Endothelial cell of umbilical vein (primary cell): ENCODE results near the gene SH3TC2. TPM values are rescaled to one million over a fixed set of nuclear protein-coding genes. Genes with fewer than 3 reads are reported as not detected.

Experiments used
- BruUV-seq: library from RNA; stranded (reverse); fragments of 400-500 nt; replicated peaks from 2 replicates; lab custom pipeline; 2021; lab: Mats Ljungman, UMichigan
- CTCF ChIA-PET: fragments of 300-600, 350-600 bp; sonication (Branson Sonifier 250); formaldehyde crosslinking; loops from one replicate; lab custom pipeline; 2021; ENCODE audit warnings: antibody characterized with exemption, inconsistent platforms; lab: Charles Lee
- POLR2A ChIA-PET: fragments of 300-600, 350-600 bp; sonication (Branson Sonifier 250); formaldehyde crosslinking; loops from one replicate; lab custom pipeline; 2021; ENCODE audit warnings: antibody characterized with exemption, inconsistent platforms; lab: Charles Lee
- DNase-seq: peaks from one replicate; pipeline ENCODE4 v3.0.0-alpha.2; 2011; ENCODE audit warnings: low read depth, low spot score
- FAIRE-seq: peaks from 2 replicates; lab custom pipeline; 2011; peaks lifted over from hg19 to GRCh38; lab: Jason Lieb, UNC
- H2AFZ ChIP-seq: 2 replicates; pipeline ENCODE4 v1.6.0; 2012; ENCODE audit warnings: low read depth, low read length, control low read depth, inconsistent platforms
- H3K27ac ChIP-seq: 2 replicates; pipeline ENCODE4 v1.5.1; 2011; ENCODE audit warnings: low read depth, mild to moderate bottlenecking, control low read depth, low read length, moderate library complexity; ENCODE audit not compliant: insufficient read depth
- H3K27me3 ChIP-seq, 2 experiments: 2 replicates each; pipeline versions ENCODE4 v1.6.0 to v1.6.1; 2011; ENCODE audit warnings: low read length in 2 of 2, mixed read lengths in 1 of 2; ENCODE audit not compliant: control insufficient read depth in 2 of 2, insufficient read depth in 2 of 2
- H3K36me3 ChIP-seq, 2 experiments: 2 replicates in 1 of 2; 3 replicates in 1 of 2; pipeline ENCODE4 v1.5.1; 2011; ENCODE audit warnings: low read length in 2 of 2, mild to moderate bottlenecking in 1 of 2, moderate library complexity in 1 of 2; ENCODE audit not compliant: control insufficient read depth in 2 of 2, insufficient read depth in 2 of 2; ENCODE audit errors: extremely low read depth in 1 of 2
- H3K4me1 ChIP-seq: 3 replicates; pipeline ENCODE4 v1.5.1; 2011; ENCODE audit warnings: mild to moderate bottlenecking, low read length; ENCODE audit not compliant: control insufficient read depth, insufficient read depth; ENCODE audit errors: extremely low read depth
- H3K4me2 ChIP-seq: 2 replicates; pipeline ENCODE4 v1.6.1; 2011; ENCODE audit warnings: low read length, control low read depth, mixed read lengths; ENCODE audit not compliant: insufficient read depth
- H3K4me3 ChIP-seq, 3 experiments: fragments of 200-600 bp in 1 of 3; sonication (generic), shearing (Covaris generic) in 1 of 3; replicated peaks in 1 of 3; 2 replicates each; pipeline ENCODE4 v1.5.1; 2011 to 2016; ENCODE audit warnings: control low read depth in 3 of 3, low read length in 3 of 3, mild to moderate bottlenecking in 2 of 3, inconsistent platforms in 1 of 3, low read depth in 1 of 3, moderate library complexity in 1 of 3; ENCODE audit not compliant: insufficient read depth in 1 of 3
- H3K79me2 ChIP-seq: 2 replicates; pipeline ENCODE4 v1.6.0; 2012; ENCODE audit warnings: low read length, inconsistent platforms; ENCODE audit not compliant: control insufficient read depth, insufficient read depth
- H3K9ac ChIP-seq: replicated peaks from 2 replicates; pipeline ENCODE3; 2011; ENCODE audit warnings: low read length, control low read depth; ENCODE audit not compliant: insufficient read depth; ENCODE audit errors: extremely low read depth
- H3K9me1 ChIP-seq: replicated peaks from 3 replicates; pipeline ENCODE4 v1.6.0; 2011; ENCODE audit warnings: mild to moderate bottlenecking, low read length; ENCODE audit not compliant: control insufficient read depth, insufficient read depth; ENCODE audit errors: extremely low read depth
- H3K9me3 ChIP-seq: replicated peaks from 2 replicates; pipeline ENCODE4 v1.5.1; 2012; ENCODE audit warnings: low read length, inconsistent platforms; ENCODE audit not compliant: control insufficient read depth, insufficient read depth
- H4K20me1 ChIP-seq: replicated peaks from 2 replicates; pipeline ENCODE3; 2011; ENCODE audit warnings: mild to moderate bottlenecking, low read length; ENCODE audit not compliant: control insufficient read depth, insufficient read depth; ENCODE audit errors: extremely low read depth
- EZH2 ChIP-seq: IDR thresholded peaks from 2 replicates; pipeline ENCODE4 v1.6.1; 2012; ENCODE audit warnings: borderline replicate concordance, low read depth, mild to moderate bottlenecking, moderate library complexity, low read length, inconsistent platforms; ENCODE audit not compliant: severe bottlenecking
- FOS ChIP-seq: IDR thresholded peaks from 2 replicates; pipeline ENCODE4 v1.6.1; 2011; ENCODE audit warnings: mild to moderate bottlenecking, low read length, moderate library complexity, borderline replicate concordance; ENCODE audit not compliant: insufficient read depth
- GATA2 ChIP-seq: IDR thresholded peaks from 2 replicates; pipeline ENCODE4 v1.7.0; 2011; ENCODE audit warnings: low read depth, mild to moderate bottlenecking, moderate library complexity, mixed read lengths, low read length; ENCODE audit not compliant: insufficient read length, insufficient read depth
- JUN ChIP-seq: IDR thresholded peaks from 2 replicates; pipeline ENCODE4 v1.6.1; 2011; ENCODE audit warnings: borderline replicate concordance, low read depth; ENCODE audit not compliant: insufficient read length, insufficient read depth
- MYC ChIP-seq: IDR thresholded peaks from one replicate; pipeline ENCODE4 v1.6.1; 2011; ENCODE audit warnings: mild to moderate bottlenecking, low read depth, low read length
- POLR2A ChIP-seq: IDR thresholded peaks from 2 replicates; pipeline ENCODE4 v1.6.1; 2012; ENCODE audit warnings: low read depth, mild to moderate bottlenecking, control low read depth, low read length
- POLR2AphosphoS5 ChIP-seq: IDR thresholded peaks from 2 replicates; pipeline ENCODE4 v1.6.1; 2012; ENCODE audit warnings: low read depth, mild to moderate bottlenecking, control low read depth, low read length, moderate library complexity; ENCODE audit not compliant: insufficient read depth
- dilution Hi-C: fragments of 300-500 bp; cut with MboI; formaldehyde crosslinking; loops from one replicate; pipeline ENCODE4 v1.15.0; 2019; ENCODE audit warnings: low sequenced_read_pairs; ENCODE audit not compliant: extremely low pct_ligation_motif_present
- intact Hi-C: fragments of 100-400 bp; cut with micrococcal nuclease; formaldehyde crosslinking; loops from one replicate; pipeline ENCODE4 v1.10.0; 2022
- polyA plus RNA-seq, 4 experiments: library from polyadenylated mRNA; depleted of rRNA in 3 of 4; stranded (reverse) in 3 of 4; unstranded in 1 of 4; fragments of >200 nt; gene quantifications; 2 replicates each; pipeline versions ENCODE4 v1.2.1 to v1.2.3, GENCODE V29; 2011 to 2012; ENCODE audit warnings: missing spikeins in 1 of 4
- total RNA-seq: library from RNA; stranded (reverse); gene quantifications from 2 replicates; pipeline ENCODE4 v1.2.3, GENCODE V29; 2021
- TF ChIP-seq, protein P1 (sequence below): IDR thresholded peaks from 2 replicates; pipeline ENCODE4 v1.6.1; 2011; ENCODE audit not compliant: insufficient read depth, insufficient read length
- TF ChIP-seq, protein P2 (sequence below), 2 donors: IDR thresholded peaks; 1 replicate in 1 of 2; 2 replicates in 1 of 2; pipeline ENCODE4 v1.5.1; 2011; ENCODE audit warnings: low read length in 2 of 2, mild to moderate bottlenecking in 2 of 2, moderate library complexity in 2 of 2, control low read depth in 1 of 2, inconsistent platforms in 1 of 2, low read depth in 1 of 2; ENCODE audit not compliant: insufficient read depth in 1 of 2; ENCODE audit errors: extremely low read depth in 1 of 2

The SH3TC2 gene
- total and polyA plus RNA-seq, 2 donors (not counting 3 experiments of a cell fraction or from before 2014, with no cell fraction given) = 0.91 to 4.3 TPM

DNA sequence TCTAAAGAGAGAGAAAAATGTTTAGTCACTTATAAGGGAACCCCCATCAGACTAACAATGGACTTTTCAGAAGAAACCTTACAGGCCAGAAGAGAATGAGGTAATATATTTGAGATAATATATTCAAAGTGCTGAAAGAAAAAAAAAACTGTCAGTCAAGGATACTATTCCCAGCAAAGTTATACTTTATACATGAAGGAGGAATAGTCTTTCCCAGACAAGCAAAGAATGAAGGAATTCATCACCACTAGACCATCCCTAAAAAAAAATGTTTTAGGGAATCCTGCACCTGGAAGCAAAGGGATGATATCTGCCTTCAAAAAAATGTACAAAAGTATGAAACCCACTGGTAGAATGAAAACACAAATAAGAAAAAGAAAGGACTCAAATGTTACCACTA, 37.5 kb upstream of the SH3TC2 start:
- Histone ChIP-seq H3K9me1 (no peaks in the 10 kb centered on the region), H3K4me3 (no peak overlapping the region), H3K27ac (no peak overlapping the region), H3K9me3 (no peaks in the 10 kb centered on the region), H3K9ac (no peak overlapping the region), H3K4me1 (no peaks in the 10 kb centered on the region), H3K36me3 (no peaks in the 10 kb centered on the region), H3K27me3 (no peaks in the 10 kb centered on the region), H3K79me2 (no peaks in the 10 kb centered on the region), H2AFZ (no peak overlapping the region), H4K20me1 (no peaks in the 10 kb centered on the region), H3K4me2 (no peak overlapping the region)
- dilution Hi-C loops = loop anchor here (25.0 kb wide), 1 partner anchor 363 kb away; no protein-coding TSS in a partner anchor
- no peak for DNase-seq
- intact Hi-C loops = no loop called here
- no peak for FAIRE-seq
- POLR2A ChIA-PET = no interaction called here
- TF ChIP-seq FOS (no peak), MYC (no peak), EZH2 (no peak), JUN (no peak), GATA2 (no peak), POLR2A (no peak), POLR2AphosphoS5 (no peak)
- TF ChIP-seq, protein P1, sequence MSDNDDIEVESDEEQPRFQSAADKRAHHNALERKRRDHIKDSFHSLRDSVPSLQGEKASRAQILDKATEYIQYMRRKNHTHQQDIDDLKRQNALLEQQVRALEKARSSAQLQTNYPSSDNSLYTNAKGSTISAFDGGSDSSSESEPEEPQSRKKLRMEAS = no peak
- TF ChIP-seq, protein P2, sequence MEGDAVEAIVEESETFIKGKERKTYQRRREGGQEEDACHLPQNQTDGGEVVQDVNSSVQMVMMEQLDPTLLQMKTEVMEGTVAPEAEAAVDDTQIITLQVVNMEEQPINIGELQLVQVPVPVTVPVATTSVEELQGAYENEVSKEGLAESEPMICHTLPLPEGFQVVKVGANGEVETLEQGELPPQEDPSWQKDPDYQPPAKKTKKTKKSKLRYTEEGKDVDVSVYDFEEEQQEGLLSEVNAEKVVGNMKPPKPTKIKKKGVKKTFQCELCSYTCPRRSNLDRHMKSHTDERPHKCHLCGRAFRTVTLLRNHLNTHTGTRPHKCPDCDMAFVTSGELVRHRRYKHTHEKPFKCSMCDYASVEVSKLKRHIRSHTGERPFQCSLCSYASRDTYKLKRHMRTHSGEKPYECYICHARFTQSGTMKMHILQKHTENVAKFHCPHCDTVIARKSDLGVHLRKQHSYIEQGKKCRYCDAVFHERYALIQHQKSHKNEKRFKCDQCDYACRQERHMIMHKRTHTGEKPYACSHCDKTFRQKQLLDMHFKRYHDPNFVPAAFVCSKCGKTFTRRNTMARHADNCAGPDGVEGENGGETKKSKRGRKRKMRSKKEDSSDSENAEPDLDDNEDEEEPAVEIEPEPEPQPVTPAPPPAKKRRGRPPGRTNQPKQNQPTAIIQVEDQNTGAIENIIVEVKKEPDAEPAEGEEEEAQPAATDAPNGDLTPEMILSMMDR (IDR thresholded peaks at IDR 0.05; ENCODE audit: extremely low read depth in 1 of 2, insufficient read depth in 1 of 2, low read depth in 1 of 2, low read length in 2 of 2) = no peak
- CTCF ChIA-PET = interaction anchor here (1.7 kb wide), 1 partner anchor 14 kb away, joined by 4 read pairs; no protein-coding TSS in a partner anchor
- BruUV-seq = no TSS peak
